Cardiac muscle cell (in vitro differentiated cells and primary cell): ENCODE measurements around the gene RDH8. TPM values are rescaled to one million over a fixed set of nuclear protein-coding genes. Genes with fewer than 3 reads are reported as not detected.

ENCODE experiments used
- DNase-seq, 2 donors: peaks; one replicate each; pipeline versions ENCODE4 v3.0.0 to v3.0.0-alpha.2; 2010 to 2017; ENCODE audit warnings: low read depth in 1 of 2, low spot score in 1 of 2
- H3K27ac ChIP-seq: fragments of 200-600 bp; sonication (generic); 2 replicates; pipeline ENCODE4 v1.5.1; 2016
- H3K27me3 ChIP-seq: fragments of 200-600 bp; sonication (generic); 2 replicates; pipeline ENCODE4 v1.6.0; 2016; ENCODE audit warnings: control low read depth
- H3K36me3 ChIP-seq: fragments of 200-600 bp; sonication (generic); 2 replicates; pipeline ENCODE4 v1.5.1; 2016; ENCODE audit warnings: control low read depth
- H3K4me1 ChIP-seq: fragments of 200-600 bp; sonication (generic); 2 replicates; pipeline ENCODE4 v1.8.1; 2017; ENCODE audit warnings: low read depth, mild to moderate bottlenecking, mixed run types
- H3K4me3 ChIP-seq: fragments of 200-600 bp; sonication (generic); 2 replicates; pipeline ENCODE4 v1.5.1; 2016; ENCODE audit warnings: mild to moderate bottlenecking
- H3K9me3 ChIP-seq: fragments of 200-600 bp; sonication (generic); 2 replicates; pipeline ENCODE4 v1.5.1; 2017; ENCODE audit warnings: low read depth, mild to moderate bottlenecking, control low read depth
- polyA plus RNA-seq: library from polyadenylated mRNA; unstranded; fragments of >200 nt; fragmentation: Nextera tagmentation; extraction: Ambion mirVana; gene quantifications from 2 replicates; pipeline ENCODE4 v1.2.1, GENCODE V29; 2016
- total RNA-seq: library from RNA; depleted of rRNA; stranded (reverse); fragments of >200 nt; gene quantifications from 2 replicates; pipeline ENCODE4 v1.2.3, GENCODE V29; 2016
- TF ChIP-seq, protein P1 (sequence below): IDR thresholded peaks from 2 replicates; pipeline ENCODE4 v1.5.1; 2012; ENCODE audit warnings: low read depth, mild to moderate bottlenecking, low read length

Gene RDH8
- total and polyA plus RNA-seq, 2 experiments from 2014 or later: not detected

DNA sequence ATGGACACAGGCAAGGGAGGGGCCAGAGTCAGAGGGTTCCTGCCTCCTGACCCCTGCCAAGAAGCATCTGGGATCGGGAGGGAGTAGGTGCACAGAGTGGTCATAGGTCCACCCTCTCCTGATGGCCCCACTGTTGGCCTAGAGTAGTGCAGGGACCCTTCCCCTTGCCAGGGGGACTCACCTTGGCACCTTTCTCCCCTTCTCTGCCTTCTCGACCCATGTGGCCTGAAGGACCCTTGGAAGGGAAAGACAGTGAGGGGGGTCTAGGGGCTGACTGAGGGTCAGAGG lies 43.7 kb upstream of the RDH8 start:
- peaks cover 41% of the 10 kb centered on the region for H3K27me3 ChIP-seq
- TF ChIP-seq, protein P1, sequence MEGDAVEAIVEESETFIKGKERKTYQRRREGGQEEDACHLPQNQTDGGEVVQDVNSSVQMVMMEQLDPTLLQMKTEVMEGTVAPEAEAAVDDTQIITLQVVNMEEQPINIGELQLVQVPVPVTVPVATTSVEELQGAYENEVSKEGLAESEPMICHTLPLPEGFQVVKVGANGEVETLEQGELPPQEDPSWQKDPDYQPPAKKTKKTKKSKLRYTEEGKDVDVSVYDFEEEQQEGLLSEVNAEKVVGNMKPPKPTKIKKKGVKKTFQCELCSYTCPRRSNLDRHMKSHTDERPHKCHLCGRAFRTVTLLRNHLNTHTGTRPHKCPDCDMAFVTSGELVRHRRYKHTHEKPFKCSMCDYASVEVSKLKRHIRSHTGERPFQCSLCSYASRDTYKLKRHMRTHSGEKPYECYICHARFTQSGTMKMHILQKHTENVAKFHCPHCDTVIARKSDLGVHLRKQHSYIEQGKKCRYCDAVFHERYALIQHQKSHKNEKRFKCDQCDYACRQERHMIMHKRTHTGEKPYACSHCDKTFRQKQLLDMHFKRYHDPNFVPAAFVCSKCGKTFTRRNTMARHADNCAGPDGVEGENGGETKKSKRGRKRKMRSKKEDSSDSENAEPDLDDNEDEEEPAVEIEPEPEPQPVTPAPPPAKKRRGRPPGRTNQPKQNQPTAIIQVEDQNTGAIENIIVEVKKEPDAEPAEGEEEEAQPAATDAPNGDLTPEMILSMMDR: no peak
- no peak for DNase-seq

DNA sequence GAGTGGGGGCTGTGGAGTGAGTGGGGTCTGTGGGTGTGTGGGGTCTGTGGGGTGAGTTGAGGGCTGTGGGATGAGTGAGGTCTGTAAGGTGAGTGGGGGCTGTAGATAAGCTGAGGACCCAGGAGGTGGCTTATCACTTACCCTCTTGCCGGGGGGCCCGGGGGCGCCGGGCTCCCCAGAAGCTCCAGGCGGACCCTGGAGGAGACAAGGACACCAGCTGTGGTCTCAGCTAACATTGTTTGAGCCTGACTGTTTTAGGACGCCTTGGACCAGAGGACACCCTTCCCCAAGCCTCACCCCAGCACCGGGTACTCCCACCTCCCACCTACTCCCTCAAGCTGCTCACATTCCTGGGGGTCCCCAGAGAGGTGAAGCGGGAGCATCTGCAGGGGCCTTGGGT lies 42.8 kb upstream of the RDH8 start:
- no peak overlapping the region for H3K4me3 ChIP-seq
- TF ChIP-seq, protein P1: no peak

More for the DNA sequence above, 43.7 kb upstream of the RDH8 start:
- Histone ChIP-seq H3K4me1 (no peaks in the 10 kb centered on the region), H3K4me3 (no peak overlapping the region), H3K27ac (no peak overlapping the region), H3K36me3 (no peaks in the 10 kb centered on the region), H3K9me3 (no peaks in the 10 kb centered on the region)

DNA sequence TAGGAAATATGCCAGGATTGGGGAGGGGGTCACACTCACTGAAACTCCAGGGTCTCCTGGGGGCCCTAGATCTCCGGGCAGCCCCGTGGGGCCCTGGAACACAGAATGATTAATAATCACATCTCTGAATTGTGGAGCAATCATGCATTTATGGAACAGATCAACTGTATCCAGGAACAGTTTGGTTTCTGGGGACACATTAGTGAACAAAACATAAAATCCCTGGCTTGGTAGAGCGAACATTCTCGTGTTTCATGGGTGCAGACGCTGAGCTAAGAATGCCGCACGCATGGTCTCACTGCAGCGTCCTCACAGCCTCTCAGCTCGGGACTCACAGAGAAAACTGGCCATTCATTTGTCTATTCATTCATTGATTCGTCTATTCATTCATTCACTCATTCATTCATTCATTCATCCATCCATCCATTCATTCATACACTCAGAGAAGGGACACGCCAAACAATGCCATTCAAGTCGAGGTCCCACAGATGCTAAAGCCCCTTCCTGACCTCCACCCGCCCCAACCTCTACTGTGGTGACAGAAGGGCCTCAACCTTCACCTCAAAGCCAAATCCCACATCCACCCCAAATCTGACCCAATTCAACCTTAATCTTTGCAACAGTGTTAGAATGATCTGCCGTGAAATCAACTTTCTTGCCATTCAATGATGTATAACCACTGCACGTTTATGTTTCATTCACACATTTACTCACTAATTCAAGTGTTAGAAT lies 42.0 kb upstream of the RDH8 start:
- Histone ChIP-seq H3K27ac (no peak overlapping the region), H3K4me1 (no peaks in the 10 kb centered on the region), H3K4me3 (no peak overlapping the region), H3K27me3 (peaks cover 31% of the 10 kb centered on the region), H3K36me3 (no peaks in the 10 kb centered on the region), H3K9me3 (no peaks in the 10 kb centered on the region)
- TF ChIP-seq, protein P1: no peak
- no peak for DNase-seq

More for the DNA sequence above, 42.8 kb upstream of the RDH8 start:
- no peak overlapping the region for H3K27ac ChIP-seq
- H3K36me3 ChIP-seq: no peaks in the 10 kb centered on the region
- H3K9me3 ChIP-seq: no peaks in the 10 kb centered on the region
- DNase-seq: no peak
- H3K4me1 ChIP-seq: no peaks in the 10 kb centered on the region
- peaks cover 39% of the 10 kb centered on the region for H3K27me3 ChIP-seq

DNA sequence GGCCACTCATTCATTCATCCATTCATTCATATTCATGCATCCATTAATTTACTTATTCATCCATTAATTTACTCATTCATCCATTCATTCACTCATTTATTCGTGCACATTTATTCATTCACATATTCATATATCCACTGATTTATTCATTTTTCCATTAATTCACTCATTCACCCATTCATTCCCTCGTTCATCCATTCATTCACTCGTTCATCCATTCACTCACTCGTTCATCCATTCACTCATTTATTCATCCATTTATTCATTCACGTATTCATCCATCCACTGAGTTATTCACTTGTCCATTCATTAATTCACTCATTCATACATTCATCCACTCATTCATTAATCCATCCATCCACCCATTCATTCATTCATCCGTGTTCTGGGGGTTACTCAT lies 41.2 kb upstream of the RDH8 start:
- DNase-seq: no peak
- TF ChIP-seq, protein P1: no peak
- H3K27me3 ChIP-seq: peaks cover 23% of the 10 kb centered on the region
- H3K4me1 ChIP-seq: no peaks in the 10 kb centered on the region
- no peak overlapping the region for H3K4me3 ChIP-seq
- H3K27ac ChIP-seq: no peak overlapping the region
- H3K9me3 ChIP-seq: no peaks in the 10 kb centered on the region
- no peaks in the 10 kb centered on the region for H3K36me3 ChIP-seq

DNA sequence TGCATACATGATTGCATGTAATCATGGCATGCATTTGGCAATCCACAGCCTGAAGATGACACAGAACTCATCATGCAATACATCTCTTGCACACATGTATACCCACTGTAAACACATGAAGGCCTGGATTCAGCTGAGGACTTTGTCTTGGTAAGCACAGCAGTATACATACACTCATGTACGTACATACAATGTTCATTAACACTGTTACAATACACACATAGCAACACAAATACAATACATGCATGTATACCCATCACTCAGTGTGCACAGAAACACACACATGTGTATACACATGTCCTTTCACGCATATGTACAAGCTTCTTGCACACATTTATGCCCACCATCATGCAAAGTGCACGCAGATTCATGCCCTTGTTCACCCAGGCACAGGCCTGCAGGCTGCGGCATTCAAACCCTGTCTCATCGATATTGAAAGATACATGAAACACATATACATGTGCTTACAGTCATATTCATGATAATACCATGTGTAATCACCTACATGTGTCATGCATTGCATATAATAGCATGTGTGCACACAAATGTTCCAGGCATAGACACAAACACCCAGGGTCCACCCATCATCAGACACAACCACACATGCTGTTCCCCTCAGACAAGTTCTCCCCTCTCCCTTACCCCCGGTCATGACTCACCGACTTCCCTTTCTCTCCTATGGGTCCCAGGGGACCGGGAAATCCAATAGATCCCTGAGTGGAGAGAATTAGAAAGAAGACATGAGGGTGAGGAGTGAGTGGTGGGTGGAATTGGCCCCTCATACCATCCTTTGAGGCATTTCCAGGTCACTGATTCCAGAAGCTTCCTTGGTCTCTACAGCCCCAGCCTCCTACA lies 31.6 kb upstream of the RDH8 start:
- DNase-seq: no peak
- Histone ChIP-seq H3K36me3 (no peaks in the 10 kb centered on the region), H3K4me1 (no peaks in the 10 kb centered on the region), H3K27me3 (no peaks in the 10 kb centered on the region), H3K27ac (no peak overlapping the region), H3K9me3 (no peaks in the 10 kb centered on the region), H3K4me3 (no peak overlapping the region)
- TF ChIP-seq, protein P1: no peak
